GM12891 (cell line): ENCODE measurements around the gene HIPK1.

Source experiments
- PAX5 ChIP-seq: IDR thresholded peaks from 2 replicates; pipeline ENCODE4 v1.6.1; 2011; ENCODE audit warnings: low read length, moderate library complexity, mild to moderate bottlenecking; ENCODE audit not compliant: insufficient read depth, severe bottlenecking
- POLR2A ChIP-seq: IDR thresholded peaks from 2 replicates; pipeline ENCODE4 v1.6.1; 2011; ENCODE audit warnings: low read depth, low read length, control low read depth
- POLR2AphosphoS5 ChIP-seq: IDR thresholded peaks from 2 replicates; pipeline ENCODE4 v1.6.1; 2011; ENCODE audit warnings: low read depth, low read length, control low read depth
- SPI1 ChIP-seq: IDR thresholded peaks from 2 replicates; pipeline ENCODE4 v1.6.1; 2011; ENCODE audit warnings: low read depth, low read length, control low read depth
- TAF1 ChIP-seq: IDR thresholded peaks from 2 replicates; pipeline ENCODE4 v1.6.1; 2011; ENCODE audit warnings: low read depth, low read length, control low read depth

DNA sequence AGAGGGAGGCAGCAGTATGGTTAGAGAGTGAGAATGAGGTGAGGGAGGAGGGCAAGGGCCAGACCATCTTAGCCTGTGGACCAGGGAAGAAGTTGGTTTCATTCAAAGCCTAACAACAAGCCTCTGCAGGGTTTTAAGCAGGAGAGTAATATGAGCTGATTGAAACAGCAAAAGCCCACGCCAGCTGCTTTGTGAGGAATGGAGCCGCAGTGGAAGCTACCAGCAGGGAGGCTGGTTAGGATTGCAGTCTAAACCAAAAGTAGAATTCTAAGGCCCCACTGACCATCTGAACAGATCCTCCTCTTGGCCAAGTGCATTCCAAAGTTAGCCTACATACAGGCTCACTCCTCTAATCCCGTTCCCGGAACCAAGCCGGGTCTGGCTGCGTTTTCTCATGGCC is 94.9 kb downstream of the HIPK1 start:
- TF ChIP-seq POLR2A (no peak), POLR2AphosphoS5 (no peak), TAF1 (no peak), SPI1 (no peak), PAX5 (no peak)
